Heart right ventricle (tissue), 16 donors: ENCODE data around the gene KCNQ1. TPM values are rescaled to one million over a fixed set of nuclear protein-coding genes. Genes with fewer than 3 reads are reported as not detected.
A peak's percentile ranks its signal among the peaks of the same experiment; 100 is the strongest.

Experiments
- ATAC-seq, 8 donors: fragments of 200-7000 bp; cut with Tn5 transposase; one replicate each; pipeline ENCODE4 v1.9.1; 2020; ENCODE audit warnings: mild to moderate bottlenecking in 8 of 8, moderate library complexity in 8 of 8, moderate number of reproducible peaks in 1 of 8
- DNase-seq, 2 donors: peaks; one replicate each; pipeline ENCODE4 v3.0.0-alpha.2; 2020
- H3K27ac ChIP-seq, 10 donors: fragments of 200-600 bp; sonication (generic) in 2 of 10; one replicate each; pipeline versions ENCODE4 v1.5.0 to v1.8.0; 2020 to 2022; ENCODE audit warnings: mild to moderate bottlenecking in 3 of 10
- H3K27me3 ChIP-seq, 7 donors: fragments of 200-600 bp; one replicate each; pipeline ENCODE4 v1.8.0; 2021 to 2022; ENCODE audit warnings: mild to moderate bottlenecking in 2 of 7
- H3K36me3 ChIP-seq, 9 donors: fragments of 200-600 bp; sonication (generic) in 1 of 9; one replicate each; pipeline versions ENCODE4 v1.5.0 to v1.8.0; 2020 to 2022; ENCODE audit warnings: mild to moderate bottlenecking in 2 of 9
- H3K4me1 ChIP-seq, 9 donors: fragments of 200-600 bp; sonication (generic) in 1 of 9; one replicate each; pipeline versions ENCODE4 v1.5.0 to v1.8.0; 2020 to 2022; ENCODE audit warnings: mild to moderate bottlenecking in 4 of 9
- H3K4me3 ChIP-seq, 10 donors: fragments of 200-600 bp; sonication (generic) in 2 of 10; one replicate each; pipeline versions ENCODE4 v1.5.0 to v1.8.0; 2020 to 2022; ENCODE audit warnings: mild to moderate bottlenecking in 7 of 10, moderate library complexity in 2 of 10
- H3K9me3 ChIP-seq, 11 donors: fragments of 200-600 bp in 10 of 11; sonication (generic) in 2 of 11; one replicate each; pipeline versions ENCODE4 v1.5.0 to v1.8.0; 2013 to 2022; ENCODE audit warnings: mild to moderate bottlenecking in 2 of 11, control low read depth in 1 of 11, moderate library complexity in 1 of 11
- CTCF ChIP-seq, 9 donors: fragments of 200-600 bp; sonication (generic) in 2 of 9; IDR thresholded peaks; one replicate each; pipeline versions ENCODE4 v1.5.0 to v1.8.0; 2021 to 2022; ENCODE audit warnings: antibody characterized with exemption in 9 of 9, mild to moderate bottlenecking in 5 of 9, moderate library complexity in 1 of 9
- WGBS, 2 donors: extraction: QIAGEN DNeasy Blood & Tissue Kit; methylation state at CpG; one replicate each; pipeline ENCODE4 v1.1.7; 2013; ENCODE audit warnings: inconsistent platforms in 1 of 2; 5-methylcytosine and 5-hydroxymethylcytosine counted together
- intact Hi-C, 10 donors: fragments of 100-400 bp; cut with DNase I; formaldehyde crosslinking; loops; one replicate each; pipeline versions ENCODE4 v1.11.1 to v1.14.2; 2022
- polyA plus RNA-seq, 2 donors: library from polyadenylated mRNA; stranded (reverse); fragments of 200-250 nt; gene quantifications; one replicate each; pipeline ENCODE4 v1.2.3, GENCODE V29; 2013
- total RNA-seq, 10 donors: library from RNA; stranded (reverse); fragmentation: NEBNext Ultra II Directional in 3 of 10; extraction: Animal tissue kit (Norgen Biotek cat#: 25700) in 3 of 10; gene quantifications; one replicate each; pipeline versions ENCODE4 v1.2.1 to v1.2.4, GENCODE V29; 2021 to 2023
- donor health status: Arrhythmogenic right ventricular cardiomyopathy.
- donor health status: ischemic (EF 13 %, LVEDD 7.1; RV severe dilation, severe dysfunction).
- donor health status: healthy with polysubstance abuse.
- donor health status: DM: no; HTN: yes; CAD: no.
- donor health status: DM: no; HTN: no; CAD: no.
- donor health status: ischemic (EF 25% LVEDD 6.9; RV normal size, moderate dysfunction).
- donor health status: ischemic (EF 25% LVEDD 5.7; RV mildly dilated, moderate dysfunction).
- donor health status: healthy.
- donor health status: DM: yes; HTN: yes; CAD: no.
- donor health status: Ischemic cardiomyopathy.
- donor health status: ischemic (EF 35%, LVEDD 5.7; RV mildly dilated, moderate dysfunction).
- donor health status: nonischemic (EF 11% LVEDD 7.7; RV severe dilation, severe dysfunction).
- donor health status: DM: yes; HTN: yes; CAD: no.
- donor health status: PGD.
- donor health status: ischemic (EF 29% LVEDD 5.4; RV normal size, mild dysfunction).
- donor health status: nonischemic (EF 23%, LVEDD 6.1; RV moderate dilation, normal function).

Gene KCNQ1
- total and polyA plus RNA-seq, 12 donors, result 19.9 to 48.2 (median 33.7) TPM

- WGBS, 2 donors, result 30 to 32% methylated on average over 25 of the region's 25 CpGs
- Histone ChIP-seq H3K36me3 (no peaks in the 10 kb centered on the region), H3K9me3 (no peaks in the 10 kb centered on the region), H3K4me1 (peaks cover 6 to 58% (median 47%) of the 10 kb centered on the region in 9 donors), H3K27me3 (peaks cover 0 to 26% (median 0%) of the 10 kb centered on the region in 7 donors), H3K27ac (peak overlapping the region in 1 of 10 donors; percentile 36), H3K4me3 (no peak overlapping the region)
- DNase-seq, result peak; percentile 94
- intact Hi-C loops, result loop anchor here (1.0 to 10.0 kb wide), 15 partner anchors 61 to 694 kb away; partner anchors contain the start of genes KCNQ1OT1 (in 5 of the 10), C11orf21 (in 1 of the 10) and TSPAN32 (in 1 of the 10)
- peak; percentile 31 to 71 (median 59) for ATAC-seq
- TF ChIP-seq CTCF (IDR thresholded peaks at IDR 0.05), result peak; percentile 94 to 99 (median 98)
Measured at GRCh38 chr11:2888266-2888968, 443.6 kb downstream of the KCNQ1 start.

- no peak overlapping the region for H3K4me3 ChIP-seq
- WGBS, 2 donors, result 89 to 92% methylated on average over 16 of the region's 16 CpGs
- intact Hi-C loops, result loop anchor here (2.0 to 10.0 kb wide), 15 partner anchors 62 to 695 kb away; partner anchors contain the start of genes KCNQ1OT1 (in 5 of the 10), C11orf21 (in 4 of the 10), TSPAN32 (in 4 of the 10) and KCNQ1 (in 1 of the 10)
Measured at GRCh38 chr11:2889362-2890273, 444.8 kb downstream of the KCNQ1 start.

GRCh38 chr11:2890466-2891294, 445.9 kb downstream of the KCNQ1 start:
- peak in 1 of 2 donors; percentile 75 for DNase-seq
- Histone ChIP-seq H3K36me3 (no peaks in the 10 kb centered on the region), H3K4me3 (no peak overlapping the region), H3K4me1 (peaks cover 6 to 47% (median 41%) of the 10 kb centered on the region in 9 donors), H3K27ac (peak overlapping the region in 2 of 10 donors; percentile 75 to 89), H3K27me3 (peaks cover 0 to 9% (median 0%) of the 10 kb centered on the region in 7 donors), H3K9me3 (no peaks in the 10 kb centered on the region)
- 37 to 40% methylated on average over 27 to 28 of the region's 28 CpGs for WGBS, 2 donors
- peak in 4 of 8 donors; percentile 3 to 48 (median 22) for ATAC-seq
- TF ChIP-seq CTCF (IDR thresholded peaks at IDR 0.05), result no peak
- intact Hi-C loops, result loop anchor here in 7 of 10 donors (5.0 to 10.0 kb wide), 6 partner anchors 443 to 696 kb away; partner anchors contain the start of genes C11orf21 (in 3 of the 7), TSPAN32 (in 3 of the 7) and KCNQ1 (in 1 of the 7)

More at GRCh38 chr11:2889362-2890273, 444.8 kb downstream of the KCNQ1 start:
- Histone ChIP-seq H3K9me3 (no peaks in the 10 kb centered on the region), H3K4me1 (peaks cover 6 to 53% (median 43%) of the 10 kb centered on the region in 9 donors), H3K27me3 (peaks cover 0 to 16% (median 0%) of the 10 kb centered on the region in 7 donors), H3K36me3 (no peaks in the 10 kb centered on the region), H3K27ac (no peak overlapping the region)
- DNase-seq (no peak), ATAC-seq (no peak)
- TF ChIP-seq CTCF (IDR thresholded peaks at IDR 0.05), result no peak
